AG20443 (cell line): ENCODE results near the gene PLET1.
A peak's percentile ranks its signal among the peaks of the same experiment; 100 is the strongest.

Source experiments
- DNase-seq: peaks from one replicate; pipeline ENCODE4 v3.0.0; 2012; ENCODE audit warnings: low spot score, mixed read lengths

PLET1 gene

DNA sequence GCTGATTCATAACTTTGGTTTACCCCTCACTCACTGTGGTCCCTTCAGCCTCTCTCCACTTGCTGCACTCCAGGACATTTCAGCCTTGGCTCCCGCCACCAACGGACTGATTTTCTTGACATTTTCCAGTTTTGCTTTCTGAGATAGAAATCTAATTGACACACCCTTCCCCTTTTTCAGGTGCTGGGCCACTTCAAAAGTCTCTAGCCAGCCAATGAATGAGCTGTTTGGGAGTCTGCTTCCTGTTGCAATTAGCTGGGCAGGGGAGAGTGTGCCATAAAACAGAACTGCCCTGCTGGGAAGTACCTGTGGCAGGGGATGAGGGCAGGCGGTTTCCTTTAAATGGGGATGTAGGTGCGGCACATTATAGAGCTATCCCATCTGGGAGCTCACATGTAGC, 21.1 kb upstream of the PLET1 start:
- DNase-seq: no peak

GRCh38 chr11:112280268-112281126, 19.8 kb upstream of the PLET1 start:
- DNase-seq: peak; percentile 83

DNA sequence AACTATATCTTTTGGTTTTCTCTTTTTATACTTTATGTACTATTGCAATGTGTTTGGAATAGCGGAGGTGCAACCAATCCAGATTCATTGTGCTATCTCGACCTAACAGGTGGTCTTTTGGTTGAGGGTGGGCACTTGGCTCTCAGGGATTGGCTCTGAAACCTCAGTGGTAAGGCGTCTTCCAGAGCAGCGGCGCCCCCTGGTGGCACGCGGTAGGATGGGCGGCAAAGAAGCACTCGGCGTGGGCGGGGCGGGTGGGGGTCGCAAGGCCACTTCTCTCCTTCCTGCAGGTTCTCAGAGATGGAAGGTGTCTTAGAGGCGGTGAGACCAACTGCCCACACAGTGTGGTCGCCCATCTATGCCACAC, 19.2 kb upstream of the PLET1 start:
- DNase-seq: peak; percentile 79

- no peak for DNase-seq
Measured at GRCh38 chr11:112278803-112279202, 18.1 kb upstream of the PLET1 start.

DNA sequence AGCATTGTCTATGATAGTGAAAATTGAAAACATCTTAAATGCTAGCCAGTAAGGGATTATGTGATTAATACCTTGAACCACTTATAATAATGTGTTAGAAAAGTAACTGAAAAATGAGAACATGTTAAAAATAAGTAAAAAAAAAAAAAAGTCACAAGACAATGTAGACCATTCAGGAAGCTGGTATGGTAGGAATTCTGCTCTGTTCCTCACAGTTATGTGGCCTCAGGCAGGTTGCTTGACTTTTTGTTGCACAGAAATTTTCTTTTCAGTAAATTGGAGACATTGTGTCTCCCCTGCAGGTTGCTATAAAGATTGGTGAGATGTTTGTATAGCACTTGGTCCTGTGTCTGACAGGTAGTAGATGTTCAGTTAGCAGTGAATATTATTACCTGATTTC, 17.3 kb upstream of the PLET1 start:
- peak; percentile 40 for DNase-seq

GRCh38 chr11:112277029-112277428, 16.4 kb upstream of the PLET1 start:
- no peak for DNase-seq

DNA sequence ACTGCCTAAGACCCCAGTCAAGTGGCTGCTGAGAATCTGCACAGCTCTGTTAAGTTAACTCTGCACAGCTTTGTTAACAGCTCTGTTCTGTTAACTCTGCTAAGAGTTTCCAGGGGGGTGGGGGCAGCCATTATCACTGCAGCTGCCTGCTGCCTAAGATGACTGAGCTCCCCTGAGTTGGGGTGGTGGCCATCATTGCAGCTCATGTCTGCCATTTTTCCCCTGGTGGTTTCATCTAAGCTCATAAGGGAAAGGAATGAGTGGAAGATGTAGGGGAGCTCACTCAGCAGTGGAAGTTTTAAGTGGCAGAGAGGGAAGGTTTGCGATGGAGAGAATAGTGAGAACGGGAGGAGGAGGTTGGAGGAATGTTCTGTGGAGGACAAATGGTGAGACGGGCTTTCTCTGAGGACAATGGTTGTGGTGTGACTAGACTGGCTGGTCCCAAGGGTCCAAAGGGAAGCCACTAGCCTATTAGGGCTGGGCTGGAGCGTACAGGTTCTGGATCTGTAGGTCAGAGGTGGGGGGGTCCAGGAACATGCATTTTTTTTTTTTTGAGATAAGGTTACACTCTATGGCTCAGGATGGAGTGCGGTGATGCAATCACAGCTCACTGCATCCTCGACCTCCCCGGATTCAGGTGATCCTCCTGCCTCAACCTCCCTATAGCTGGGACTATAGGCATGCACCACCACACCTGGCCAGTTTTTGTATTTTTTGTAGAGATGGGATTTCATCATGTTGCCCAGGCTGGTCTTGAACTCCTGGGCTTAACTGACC, 13.5 kb upstream of the PLET1 start:
- DNase-seq: no peak

DNA sequence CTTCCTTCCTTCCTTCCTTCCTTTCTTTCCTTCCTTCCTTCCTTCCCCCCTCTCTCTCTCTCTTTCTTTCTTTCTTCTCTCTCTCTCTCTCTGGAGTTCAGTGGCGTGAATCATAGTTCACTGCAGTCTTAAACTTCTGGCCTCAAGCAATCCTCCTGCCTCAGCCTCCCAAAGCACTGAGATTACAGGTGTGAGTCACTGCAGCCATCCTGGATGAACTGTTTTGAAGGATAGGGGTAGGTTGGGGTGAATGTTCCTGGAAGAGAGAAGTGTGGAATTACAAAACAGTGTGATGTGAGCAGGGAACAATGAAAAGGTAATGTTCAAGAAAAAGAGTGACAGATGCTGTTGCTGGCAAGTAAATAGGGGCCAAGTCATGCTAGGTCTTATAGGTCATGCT, 12.4 kb upstream of the PLET1 start:
- DNase-seq: no peak

- DNase-seq: no peak
Measured at GRCh38 chr11:112271242-112271641, 10.6 kb upstream of the PLET1 start.

DNA sequence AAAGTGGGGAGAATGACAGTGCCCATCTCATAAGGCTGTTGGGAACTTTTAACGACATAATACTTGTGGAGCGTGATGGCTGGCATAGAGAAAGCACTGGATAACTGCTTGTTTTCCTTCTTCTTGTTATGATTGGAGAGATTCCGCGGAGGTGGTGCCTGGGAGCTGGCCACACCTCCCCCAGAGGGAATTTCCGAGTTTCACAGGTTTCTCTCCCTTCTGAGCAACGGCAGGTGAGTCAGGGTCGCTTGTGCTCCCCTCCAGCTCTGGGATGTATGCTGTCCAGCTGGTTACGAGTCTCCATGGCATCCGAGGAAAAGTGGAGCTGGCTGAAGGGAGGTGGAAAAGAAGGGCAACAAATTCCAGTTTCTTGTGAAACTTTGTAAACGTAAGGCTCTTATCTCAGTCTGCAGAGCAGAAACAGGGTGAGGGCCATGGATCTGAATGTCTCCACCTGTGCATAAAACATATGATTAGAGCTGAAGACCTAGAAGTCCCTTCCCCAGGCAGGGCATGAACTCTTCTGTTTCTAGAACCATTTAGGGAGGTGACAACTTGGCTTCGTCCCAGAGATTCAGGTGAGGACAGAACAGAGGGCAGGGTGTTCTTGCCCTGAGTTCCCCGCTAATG, 10.0 kb upstream of the PLET1 start:
- DNase-seq: no peak

GRCh38 chr11:112269139-112269538, 8.5 kb upstream of the PLET1 start:
- DNase-seq: no peak

DNA sequence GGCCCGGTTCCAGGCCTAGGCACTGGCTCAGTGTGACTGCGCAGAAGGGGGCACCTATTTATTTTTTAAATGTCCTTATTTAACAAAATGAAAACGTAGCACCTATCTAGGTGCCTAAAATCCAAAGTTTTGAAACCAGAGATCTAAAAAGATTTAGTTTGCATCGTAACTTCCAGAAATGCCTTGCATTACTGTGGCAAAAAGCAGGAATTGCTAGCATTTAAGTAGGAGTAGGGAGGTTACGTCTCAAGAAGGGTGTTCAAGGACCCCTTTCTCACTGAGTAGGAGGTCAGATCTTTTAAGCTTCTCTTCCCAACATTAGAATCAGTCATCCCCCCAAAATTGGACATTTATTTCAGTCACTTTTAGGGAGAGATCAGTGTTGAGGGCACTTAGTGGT, 7.7 kb upstream of the PLET1 start:
- no peak for DNase-seq

DNA sequence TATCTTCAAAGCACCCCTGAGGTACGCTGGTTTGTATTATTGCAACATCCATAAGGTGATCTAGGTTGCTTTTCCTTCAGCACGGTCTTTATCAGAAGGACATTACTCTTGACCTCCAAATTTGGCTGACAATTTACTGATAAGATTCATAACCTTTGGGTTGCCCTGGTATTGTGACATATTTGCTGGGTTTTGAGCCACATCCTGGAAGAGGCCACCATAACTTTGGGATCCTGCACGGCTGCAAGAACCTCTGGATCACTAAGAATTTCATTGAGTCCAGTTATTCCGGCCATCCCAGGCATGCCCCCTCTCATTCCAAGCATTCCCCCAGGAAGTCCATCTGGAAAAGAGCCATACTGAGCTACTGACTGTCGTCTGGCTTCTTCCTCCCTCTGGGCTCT, 6.5 kb upstream of the PLET1 start:
- DNase-seq: no peak

DNA sequence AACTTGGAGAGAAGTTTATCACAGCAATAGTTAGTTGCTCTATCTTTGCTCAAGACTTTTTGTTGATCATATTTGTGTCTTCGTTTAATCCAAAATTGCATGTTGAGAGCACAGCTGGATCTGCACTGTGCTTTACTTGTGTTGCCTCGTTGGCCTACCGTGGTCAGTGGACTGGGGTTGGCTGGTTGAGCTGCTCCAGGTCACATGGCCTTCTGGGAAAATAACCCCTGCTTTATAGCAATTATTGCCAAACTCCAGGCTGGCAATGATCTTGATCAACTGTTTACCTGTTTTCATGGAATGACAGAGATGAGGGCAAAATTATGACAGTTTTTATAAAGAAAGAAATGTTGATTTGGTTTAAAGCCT, 5.7 kb upstream of the PLET1 start:
- DNase-seq: no peak

- DNase-seq: no peak
Measured at GRCh38 chr11:112265659-112266409, 5.2 kb upstream of the PLET1 start.

GRCh38 chr11:112255067-112255720, 5.5 kb downstream of the PLET1 start:
- peak; percentile 62 for DNase-seq

DNA sequence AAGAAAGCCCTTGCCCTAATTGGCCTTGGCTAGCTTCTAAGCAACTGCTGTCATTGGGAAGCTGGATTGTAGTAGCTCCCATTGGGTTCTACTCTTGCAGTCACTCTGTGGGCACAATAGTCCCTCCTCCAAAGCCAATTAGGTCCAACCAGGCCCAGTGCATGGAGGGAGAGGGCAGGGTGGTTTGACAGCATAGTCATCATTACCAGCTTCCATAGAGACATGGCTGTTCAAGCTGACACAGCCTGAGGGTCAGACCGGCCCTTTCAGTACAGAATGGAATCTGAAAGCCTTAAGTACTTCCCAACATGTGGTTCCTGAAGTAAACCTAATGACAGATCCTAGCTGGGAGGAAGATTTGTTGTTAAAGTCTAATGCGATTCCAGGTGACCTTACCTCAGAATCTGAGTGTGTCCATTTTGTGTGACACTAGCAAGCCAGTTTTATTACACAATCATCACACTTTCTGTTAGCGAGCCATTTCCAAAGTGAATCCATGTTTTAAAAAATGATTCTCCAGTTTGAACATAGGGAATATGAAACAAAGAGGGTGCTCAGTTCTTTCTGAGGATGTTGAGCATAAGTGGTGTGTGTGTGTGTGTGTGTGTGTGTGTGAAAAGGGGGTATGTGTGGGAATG, 6.9 kb downstream of the PLET1 start:
- no peak for DNase-seq

- no peak for DNase-seq
Measured at GRCh38 chr11:112249871-112250610, 10.6 kb downstream of the PLET1 start.

DNA sequence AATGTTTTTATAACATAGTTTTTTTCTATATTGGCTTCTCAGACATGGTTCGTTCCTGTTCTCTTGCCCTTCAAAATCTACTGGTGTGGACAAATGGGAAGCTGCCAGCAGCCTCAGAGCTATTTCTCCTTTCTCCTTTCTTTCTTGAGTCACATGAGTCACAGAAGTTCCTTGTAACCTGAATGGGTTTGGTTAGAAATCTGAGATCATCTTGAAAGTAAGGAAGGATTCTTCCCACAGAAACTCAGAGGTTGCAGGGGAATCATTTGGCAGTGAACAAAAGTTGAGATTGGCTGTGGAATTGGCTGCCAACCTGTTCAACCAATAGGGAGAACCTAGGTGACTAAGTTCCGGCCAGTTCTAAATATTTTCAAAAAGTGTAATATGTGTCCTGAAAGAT, 12.5 kb downstream of the PLET1 start:
- DNase-seq: no peak

- no peak for DNase-seq
Measured at GRCh38 chr11:112247201-112247600, 13.5 kb downstream of the PLET1 start.

DNA sequence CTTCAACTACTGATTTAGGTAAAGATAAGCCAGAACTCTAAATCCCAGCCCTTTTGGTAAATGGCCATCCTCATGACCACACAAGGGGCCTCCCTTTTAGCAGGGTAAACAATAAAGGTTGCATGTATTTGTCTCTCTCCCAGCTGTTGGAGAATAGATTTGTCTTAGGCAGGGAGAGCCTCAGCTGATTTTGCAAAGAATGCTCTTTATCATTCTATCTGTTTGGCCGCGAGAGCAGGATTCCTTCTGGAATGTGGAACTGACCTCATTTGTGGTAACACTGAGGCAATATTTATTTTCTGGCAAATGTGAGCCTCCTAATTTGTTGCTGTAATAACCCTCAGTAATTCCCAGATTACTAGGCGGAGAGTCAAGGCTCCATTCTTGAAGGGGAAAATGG, 19.2 kb downstream of the PLET1 start:
- DNase-seq: peak; percentile 60
